A549 (cell line): ENCODE measurements around the gene ICAM4. TPM values are rescaled to one million over a fixed set of nuclear protein-coding genes. Genes with fewer than 3 reads are reported as not detected.
"Not testable (repeated sequence)": the region's sequence is repeated elsewhere in the genome, so short reads cannot be mapped to it uniquely, and the experiment has no call there.

Source experiments
- ATAC-seq, 2 experiments: fragments of 200-7000 bp in 1 of 2; fragments of >200 bp in 1 of 2; cut with Nextera tagmentation in 1 of 2; cut with Tn5 transposase in 1 of 2; 3 replicates each; pipeline versions ENCODE4 v1.8.0 to v1.9.1; 2018 to 2020; ENCODE audit warnings: mild to moderate bottlenecking in 1 of 2, moderate library complexity in 1 of 2
- CTCF ChIA-PET: fragments of 300-600 bp; sonication (Branson Sonifier 250); formaldehyde crosslinking; extraction: SDS; loops from one replicate; lab custom pipeline; 2021; ENCODE audit warnings: antibody characterized with exemption, inconsistent platforms; lab: Yijun Ruan, JAX
- POLR2A ChIA-PET: fragments of 350-600 bp; formaldehyde crosslinking; extraction: SDS; loops from one replicate; lab custom pipeline; 2021; ENCODE audit warnings: antibody characterized with exemption, inconsistent platforms; lab: Yijun Ruan, JAX
- DNase-seq, 2 experiments: peaks; one replicate each; pipeline versions ENCODE4 v3.0.0 to v3.0.0-alpha.2; 2011 to 2016; ENCODE audit warnings: low read depth in 1 of 2, low spot score in 1 of 2
- FAIRE-seq: peaks from 2 replicates; lab custom pipeline; 2011; peaks lifted over from hg19 to GRCh38; lab: Jason Lieb, UNC
- H3K27ac ChIP-seq, 2 experiments: fragments of >200 bp; sonication (Bioruptor Twin); formaldehyde crosslinking; 3 replicates each; pipeline ENCODE4 v1.5.1; 2016 to 2017
- H3K4me1 ChIP-seq: fragments of >200 bp; sonication (Bioruptor Twin); formaldehyde crosslinking; 3 replicates; pipeline ENCODE4 v1.6.1; 2016
- H3K4me2 ChIP-seq: fragments of >200 bp; sonication (Bioruptor Twin); formaldehyde crosslinking; 3 replicates; pipeline ENCODE4 v1.6.1; 2016
- H3K4me3 ChIP-seq: fragments of >200 bp; sonication (Bioruptor Twin); formaldehyde crosslinking; 3 replicates; pipeline ENCODE4 v1.5.1; 2016
- H3K9me3 ChIP-seq: fragments of >200 bp; sonication (Bioruptor Twin); formaldehyde crosslinking; 3 replicates; pipeline ENCODE4 v1.6.1; 2016
- BHLHE40 ChIP-seq: IDR thresholded peaks from 2 replicates; pipeline ENCODE4 v1.6.1; 2012; ENCODE audit warnings: low read depth, low read length, inconsistent platforms
- EHF ChIP-seq: fragments of 250-450 bp; sonication (Bioruptor Pico); IDR thresholded peaks from 2 replicates; pipeline ENCODE4 v1.5.0; 2020; ENCODE audit warnings: mild to moderate bottlenecking
- ESRRA ChIP-seq: fragments of 150-350 bp; IDR thresholded peaks from 2 replicates; pipeline ENCODE4 v1.6.1; 2014; ENCODE audit warnings: mild to moderate bottlenecking, low read length, borderline replicate concordance
- FOSB ChIP-seq: fragments of 250-450 bp; sonication (Bioruptor Pico); IDR thresholded peaks from 2 replicates; pipeline ENCODE4 v1.5.0; 2020; ENCODE audit warnings: mild to moderate bottlenecking, moderate library complexity
- FOSL2 ChIP-seq, 2 experiments: fragments of 450-650 bp in 1 of 2; fragments of >200 bp in 1 of 2; sonication (Bioruptor Twin) in 1 of 2; formaldehyde crosslinking; IDR thresholded peaks; 2 replicates each; pipeline versions ENCODE4 v1.5.0 to v1.6.1; 2016 to 2020; ENCODE audit warnings: mild to moderate bottlenecking in 1 of 2, moderate library complexity in 1 of 2
- FOXS1 ChIP-seq: fragments of 250-450 bp; sonication (Bioruptor Pico); IDR thresholded peaks from 2 replicates; pipeline ENCODE4 v1.5.0; 2020; ENCODE audit warnings: mild to moderate bottlenecking, moderate library complexity
- HDAC2 ChIP-seq: fragments of 200-600 bp; sonication (generic); IDR thresholded peaks from 2 replicates; pipeline ENCODE4 v1.6.1; 2016
- HEYL ChIP-seq: fragments of 250-450 bp; sonication (Bioruptor Pico); IDR thresholded peaks from 2 replicates; pipeline ENCODE4 v1.8.0; 2021; ENCODE audit warnings: mild to moderate bottlenecking, moderate library complexity
- HOXA7 ChIP-seq: fragments of 250-450 bp; sonication (Bioruptor Pico); IDR thresholded peaks from 2 replicates; pipeline ENCODE4 v1.5.0; 2020; ENCODE audit warnings: mild to moderate bottlenecking, moderate library complexity
- HOXB13 ChIP-seq: fragments of 250-450 bp; sonication (Bioruptor Pico); IDR thresholded peaks from 2 replicates; pipeline ENCODE4 v1.5.0; 2020; ENCODE audit warnings: low read depth, mild to moderate bottlenecking, moderate library complexity
- KDM5A ChIP-seq: fragments of 200-600 bp; sonication (generic); IDR thresholded peaks from 2 replicates; pipeline ENCODE4 v1.6.1; 2016; ENCODE audit warnings: antibody characterized with exemption, mild to moderate bottlenecking
- POLR2A ChIP-seq: IDR thresholded peaks from 2 replicates; pipeline ENCODE4 v1.6.1; 2012; ENCODE audit warnings: mild to moderate bottlenecking, low read length
- RARB ChIP-seq: fragments of 250-450 bp; sonication (Bioruptor Pico); IDR thresholded peaks from 2 replicates; pipeline ENCODE4 v1.8.0; 2021; ENCODE audit warnings: mild to moderate bottlenecking, moderate library complexity
- ZC3H11A ChIP-seq: fragments of 450-650 bp; IDR thresholded peaks from 2 replicates; pipeline ENCODE4 v1.6.1; 2014; ENCODE audit warnings: antibody characterized with exemption, mild to moderate bottlenecking
- ZFP36 ChIP-seq: fragments of 450-650 bp; IDR thresholded peaks from 2 replicates; pipeline ENCODE4 v1.6.1; 2014; ENCODE audit warnings: borderline replicate concordance; ENCODE audit not compliant: partially characterized antibody
- WGBS: methylation state at CpG from one replicate; pipeline ENCODE4 v1.1.6; 2017; ENCODE audit errors: missing lambda C conversion rate; 5-methylcytosine and 5-hydroxymethylcytosine counted together
- polyA plus RNA-seq, 4 experiments: library from polyadenylated mRNA; depleted of rRNA in 3 of 4; stranded (reverse); fragments of >200 nt; fragmentation: RNase III in 1 of 4; extraction: RNeasy Plus Mini Kit Qiagen cat#74134 plus additional on column Dnase treatment in 1 of 4; gene quantifications; 2 replicates in 3 of 4; 3 replicates in 1 of 4; pipeline ENCODE4 v1.2.3, GENCODE V29; 2011 to 2017
- TF ChIP-seq, protein P1 (sequence below): IDR thresholded peaks from 2 replicates; pipeline ENCODE4 v1.6.1; 2012
- TF ChIP-seq, protein P2 (sequence below): fragments of 150-350 bp; IDR thresholded peaks from 2 replicates; pipeline ENCODE4 v1.6.1; 2014; ENCODE audit warnings: low read depth, mild to moderate bottlenecking, low read length
- TF ChIP-seq, protein P3 (sequence below): IDR thresholded peaks from 2 replicates; pipeline ENCODE4 v1.6.1; 2012
- TF ChIP-seq, protein P4 (sequence below): fragments of 250-450 bp; sonication (Bioruptor Pico); IDR thresholded peaks from 2 replicates; pipeline ENCODE4 v1.5.0; 2021; ENCODE audit warnings: mild to moderate bottlenecking, moderate library complexity, borderline replicate concordance

The ICAM4 gene
- polyA plus RNA-seq, 2 of the 4 experiments (the other 2 are of a cell fraction), result not detected

DNA sequence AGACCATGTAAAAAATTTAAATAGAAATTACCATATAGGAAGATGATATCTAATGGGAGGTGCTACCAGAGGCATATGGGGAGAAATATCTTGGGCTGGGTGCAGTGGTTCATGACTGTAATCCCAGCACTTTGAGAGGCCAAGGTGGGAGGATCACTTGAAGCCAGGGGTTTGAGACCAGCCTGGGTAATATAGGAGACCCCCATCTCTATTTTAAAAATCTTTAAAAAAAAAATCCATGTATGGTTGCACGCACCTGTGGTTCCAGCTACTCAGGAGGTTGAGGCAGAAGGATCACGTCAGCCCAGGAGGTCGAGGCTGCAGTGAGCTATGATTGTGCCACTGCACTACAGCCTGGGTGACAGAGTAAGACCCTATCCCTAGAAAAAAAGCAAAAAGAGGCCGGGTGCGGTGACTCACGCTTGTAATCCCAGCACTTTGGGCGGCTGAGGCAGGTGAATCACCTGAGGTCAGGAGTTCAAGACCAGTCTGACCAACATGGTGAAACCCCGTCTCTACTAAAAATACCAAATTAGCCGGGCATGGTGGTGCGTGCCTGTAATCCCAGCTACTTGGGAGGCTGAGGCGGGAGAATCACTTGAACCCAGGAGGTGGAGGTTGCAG, 44.8 kb upstream of the ICAM4 start:
- H3K4me2 ChIP-seq; FAIRE-seq; H3K4me3 ChIP-seq; POLR2A ChIA-PET; ATAC-seq; CTCF ChIA-PET; DNase-seq; H3K9me3 ChIP-seq; H3K27ac ChIP-seq; TF ChIP-seq FOSL2 (IDR thresholded peaks at IDR 0.05): not testable (repeated sequence)
- peak; percentile 17; the same call in 1 of the 2 replicates for TF ChIP-seq FOSL2 (CRISPR knock-in tag; IDR thresholded peaks at IDR 0.05)
- 73% methylated on average over 11 of the region's 11 CpGs for WGBS
- H3K4me1 ChIP-seq, result peaks cover 11% of the 10 kb centered on the region; the same call in 1 of the 3 replicates

DNA sequence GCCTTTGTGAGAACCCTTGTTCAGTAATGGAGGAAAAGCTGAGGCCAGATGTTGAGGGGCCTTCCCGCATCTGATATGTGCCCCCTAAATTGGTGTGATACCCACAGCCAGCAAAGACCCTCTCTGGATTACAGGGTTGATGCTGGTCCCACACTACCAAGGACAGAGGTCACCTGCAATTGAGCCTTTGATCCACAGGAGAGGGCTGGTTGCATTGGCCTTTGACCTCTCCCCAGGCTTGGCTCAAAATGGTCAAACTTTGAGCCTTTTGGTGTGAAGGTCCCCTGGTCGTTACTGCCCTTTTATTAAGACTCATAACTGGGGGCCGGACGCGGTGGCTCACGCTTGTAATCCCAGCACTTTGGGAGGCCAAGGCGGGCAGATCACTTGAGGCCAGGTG, 43.1 kb upstream of the ICAM4 start:
- DNase-seq (no peak), FAIRE-seq (no peak), ATAC-seq (no peak)
- POLR2A ChIA-PET, result no interaction called here
- no peak overlapping the region for H3K4me2 ChIP-seq
- peaks cover 3% of the 10 kb centered on the region; the same call in 1 of the 3 replicates for H3K4me1 ChIP-seq
- H3K27ac ChIP-seq, result no peak overlapping the region
- 100% methylated on average over 1 of the region's 7 CpGs for WGBS
- H3K4me3 ChIP-seq, result no peak overlapping the region
- TF ChIP-seq, protein P1, sequence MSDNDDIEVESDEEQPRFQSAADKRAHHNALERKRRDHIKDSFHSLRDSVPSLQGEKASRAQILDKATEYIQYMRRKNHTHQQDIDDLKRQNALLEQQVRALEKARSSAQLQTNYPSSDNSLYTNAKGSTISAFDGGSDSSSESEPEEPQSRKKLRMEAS, result no peak
- TF ChIP-seq HDAC2 (no peak), ZC3H11A (no peak), BHLHE40 (no peak), FOXS1 (CRISPR knock-in tag) (no peak), RARB (CRISPR knock-in tag) (no peak), POLR2A (no peak), EHF (no peak), HEYL (CRISPR knock-in tag) (no peak), KDM5A (no peak), FOSB (no peak), ESRRA (no peak), HOXA7 (no peak), ZFP36 (no peak), FOSL2 (IDR thresholded peaks at IDR 0.05) (no peak), FOSL2 (CRISPR knock-in tag; IDR thresholded peaks at IDR 0.05) (no peak), HOXB13 (CRISPR knock-in tag) (no peak)
- TF ChIP-seq, protein P2, sequence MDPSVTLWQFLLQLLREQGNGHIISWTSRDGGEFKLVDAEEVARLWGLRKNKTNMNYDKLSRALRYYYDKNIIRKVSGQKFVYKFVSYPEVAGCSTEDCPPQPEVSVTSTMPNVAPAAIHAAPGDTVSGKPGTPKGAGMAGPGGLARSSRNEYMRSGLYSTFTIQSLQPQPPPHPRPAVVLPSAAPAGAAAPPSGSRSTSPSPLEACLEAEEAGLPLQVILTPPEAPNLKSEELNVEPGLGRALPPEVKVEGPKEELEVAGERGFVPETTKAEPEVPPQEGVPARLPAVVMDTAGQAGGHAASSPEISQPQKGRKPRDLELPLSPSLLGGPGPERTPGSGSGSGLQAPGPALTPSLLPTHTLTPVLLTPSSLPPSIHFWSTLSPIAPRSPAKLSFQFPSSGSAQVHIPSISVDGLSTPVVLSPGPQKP, result no peak
- TF ChIP-seq, protein P3, sequence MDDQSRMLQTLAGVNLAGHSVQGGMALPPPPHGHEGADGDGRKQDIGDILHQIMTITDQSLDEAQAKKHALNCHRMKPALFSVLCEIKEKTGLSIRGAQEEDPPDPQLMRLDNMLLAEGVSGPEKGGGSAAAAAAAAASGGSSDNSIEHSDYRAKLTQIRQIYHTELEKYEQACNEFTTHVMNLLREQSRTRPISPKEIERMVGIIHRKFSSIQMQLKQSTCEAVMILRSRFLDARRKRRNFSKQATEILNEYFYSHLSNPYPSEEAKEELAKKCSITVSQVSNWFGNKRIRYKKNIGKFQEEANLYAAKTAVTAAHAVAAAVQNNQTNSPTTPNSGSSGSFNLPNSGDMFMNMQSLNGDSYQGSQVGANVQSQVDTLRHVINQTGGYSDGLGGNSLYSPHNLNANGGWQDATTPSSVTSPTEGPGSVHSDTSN, result no peak
- TF ChIP-seq, protein P4, sequence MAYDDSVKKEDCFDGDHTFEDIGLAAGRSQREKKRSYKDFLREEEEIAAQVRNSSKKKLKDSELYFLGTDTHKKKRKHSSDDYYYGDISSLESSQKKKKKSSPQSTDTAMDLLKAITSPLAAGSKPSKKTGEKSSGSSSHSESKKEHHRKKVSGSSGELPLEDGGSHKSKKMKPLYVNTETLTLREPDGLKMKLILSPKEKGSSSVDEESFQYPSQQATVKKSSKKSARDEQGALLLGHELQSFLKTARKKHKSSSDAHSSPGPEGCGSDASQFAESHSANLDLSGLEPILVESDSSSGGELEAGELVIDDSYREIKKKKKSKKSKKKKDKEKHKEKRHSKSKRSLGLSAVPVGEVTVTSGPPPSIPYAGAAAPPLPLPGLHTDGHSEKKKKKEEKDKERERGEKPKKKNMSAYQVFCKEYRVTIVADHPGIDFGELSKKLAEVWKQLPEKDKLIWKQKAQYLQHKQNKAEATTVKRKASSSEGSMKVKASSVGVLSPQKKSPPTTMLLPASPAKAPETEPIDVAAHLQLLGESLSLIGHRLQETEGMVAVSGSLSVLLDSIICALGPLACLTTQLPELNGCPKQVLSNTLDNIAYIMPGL (CRISPR knock-in tag), result no peak
- CTCF ChIA-PET, result interaction anchor here (1.6 to 2.1 kb wide), 2 partner anchors 15 kb away, joined by 4 to 5 read pairs; no protein-coding TSS in a partner anchor
- H3K9me3 ChIP-seq, result no peaks in the 10 kb centered on the region
